Testis (tissue), 2 donors: ENCODE data around the gene RGS5.

Experiments
- POLR2A ChIP-seq: fragments of 450-650 bp; IDR thresholded peaks from one replicate; pipeline ENCODE4 v1.6.1; 2017; ENCODE audit warnings: antibody characterized with exemption, mild to moderate bottlenecking, moderate library complexity
- TF ChIP-seq, protein P1 (sequence below), 3 experiments: fragments of 450-650 bp in 2 of 3; fragments of 200-600 bp in 1 of 3; sonication (generic) in 1 of 3; IDR thresholded peaks; one replicate each; pipeline ENCODE4 v1.5.1; 2016 to 2019; ENCODE audit warnings: antibody characterized with exemption in 3 of 3, mild to moderate bottlenecking in 2 of 3, moderate library complexity in 1 of 3

GRCh38 chr1:163176797-163177196 lies 25.9 kb downstream of the RGS5 start:
- TF ChIP-seq, protein P1, sequence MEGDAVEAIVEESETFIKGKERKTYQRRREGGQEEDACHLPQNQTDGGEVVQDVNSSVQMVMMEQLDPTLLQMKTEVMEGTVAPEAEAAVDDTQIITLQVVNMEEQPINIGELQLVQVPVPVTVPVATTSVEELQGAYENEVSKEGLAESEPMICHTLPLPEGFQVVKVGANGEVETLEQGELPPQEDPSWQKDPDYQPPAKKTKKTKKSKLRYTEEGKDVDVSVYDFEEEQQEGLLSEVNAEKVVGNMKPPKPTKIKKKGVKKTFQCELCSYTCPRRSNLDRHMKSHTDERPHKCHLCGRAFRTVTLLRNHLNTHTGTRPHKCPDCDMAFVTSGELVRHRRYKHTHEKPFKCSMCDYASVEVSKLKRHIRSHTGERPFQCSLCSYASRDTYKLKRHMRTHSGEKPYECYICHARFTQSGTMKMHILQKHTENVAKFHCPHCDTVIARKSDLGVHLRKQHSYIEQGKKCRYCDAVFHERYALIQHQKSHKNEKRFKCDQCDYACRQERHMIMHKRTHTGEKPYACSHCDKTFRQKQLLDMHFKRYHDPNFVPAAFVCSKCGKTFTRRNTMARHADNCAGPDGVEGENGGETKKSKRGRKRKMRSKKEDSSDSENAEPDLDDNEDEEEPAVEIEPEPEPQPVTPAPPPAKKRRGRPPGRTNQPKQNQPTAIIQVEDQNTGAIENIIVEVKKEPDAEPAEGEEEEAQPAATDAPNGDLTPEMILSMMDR (IDR thresholded peaks at IDR 0.05), result no peak
- no peak for TF ChIP-seq POLR2A
